Endothelial cell of umbilical vein (primary cell): ENCODE data around the gene INHA. TPM values are rescaled to one million over a fixed set of nuclear protein-coding genes. Genes with fewer than 3 reads are reported as not detected.

Source experiments
- BruUV-seq: library from RNA; stranded (reverse); fragments of 400-500 nt; replicated peaks from 2 replicates; lab custom pipeline; 2021; lab: Mats Ljungman, UMichigan
- CTCF ChIA-PET: fragments of 300-600, 350-600 bp; sonication (Branson Sonifier 250); formaldehyde crosslinking; loops from one replicate; lab custom pipeline; 2021; ENCODE audit warnings: antibody characterized with exemption, inconsistent platforms; lab: Charles Lee
- POLR2A ChIA-PET: fragments of 300-600, 350-600 bp; sonication (Branson Sonifier 250); formaldehyde crosslinking; loops from one replicate; lab custom pipeline; 2021; ENCODE audit warnings: antibody characterized with exemption, inconsistent platforms; lab: Charles Lee
- DNase-seq: peaks from one replicate; pipeline ENCODE4 v3.0.0-alpha.2; 2011; ENCODE audit warnings: low read depth, low spot score
- FAIRE-seq: peaks from 2 replicates; lab custom pipeline; 2011; peaks lifted over from hg19 to GRCh38; lab: Jason Lieb, UNC
- H2AFZ ChIP-seq: 2 replicates; pipeline ENCODE4 v1.6.0; 2012; ENCODE audit warnings: low read depth, low read length, control low read depth, inconsistent platforms
- H3K27ac ChIP-seq: 2 replicates; pipeline ENCODE4 v1.5.1; 2011; ENCODE audit warnings: low read depth, mild to moderate bottlenecking, control low read depth, low read length, moderate library complexity; ENCODE audit not compliant: insufficient read depth
- H3K27me3 ChIP-seq, 2 experiments: 2 replicates each; pipeline versions ENCODE4 v1.6.0 to v1.6.1; 2011; ENCODE audit warnings: low read length in 2 of 2, mixed read lengths in 1 of 2; ENCODE audit not compliant: control insufficient read depth in 2 of 2, insufficient read depth in 2 of 2
- H3K36me3 ChIP-seq, 2 experiments: 2 replicates in 1 of 2; 3 replicates in 1 of 2; pipeline ENCODE4 v1.5.1; 2011; ENCODE audit warnings: low read length in 2 of 2, mild to moderate bottlenecking in 1 of 2, moderate library complexity in 1 of 2; ENCODE audit not compliant: control insufficient read depth in 2 of 2, insufficient read depth in 2 of 2; ENCODE audit errors: extremely low read depth in 1 of 2
- H3K4me1 ChIP-seq: 3 replicates; pipeline ENCODE4 v1.5.1; 2011; ENCODE audit warnings: mild to moderate bottlenecking, low read length; ENCODE audit not compliant: control insufficient read depth, insufficient read depth; ENCODE audit errors: extremely low read depth
- H3K4me2 ChIP-seq: 2 replicates; pipeline ENCODE4 v1.6.1; 2011; ENCODE audit warnings: low read length, control low read depth, mixed read lengths; ENCODE audit not compliant: insufficient read depth
- H3K4me3 ChIP-seq, 3 experiments: fragments of 200-600 bp in 1 of 3; sonication (generic), shearing (Covaris generic) in 1 of 3; replicated peaks in 1 of 3; 2 replicates each; pipeline ENCODE4 v1.5.1; 2011 to 2016; ENCODE audit warnings: control low read depth in 3 of 3, low read length in 3 of 3, mild to moderate bottlenecking in 2 of 3, inconsistent platforms in 1 of 3, low read depth in 1 of 3, moderate library complexity in 1 of 3; ENCODE audit not compliant: insufficient read depth in 1 of 3
- H3K79me2 ChIP-seq: 2 replicates; pipeline ENCODE4 v1.6.0; 2012; ENCODE audit warnings: low read length, inconsistent platforms; ENCODE audit not compliant: control insufficient read depth, insufficient read depth
- H3K9ac ChIP-seq: replicated peaks from 2 replicates; pipeline ENCODE3; 2011; ENCODE audit warnings: low read length, control low read depth; ENCODE audit not compliant: insufficient read depth; ENCODE audit errors: extremely low read depth
- H3K9me1 ChIP-seq: replicated peaks from 3 replicates; pipeline ENCODE4 v1.6.0; 2011; ENCODE audit warnings: mild to moderate bottlenecking, low read length; ENCODE audit not compliant: control insufficient read depth, insufficient read depth; ENCODE audit errors: extremely low read depth
- H3K9me3 ChIP-seq: replicated peaks from 2 replicates; pipeline ENCODE4 v1.5.1; 2012; ENCODE audit warnings: low read length, inconsistent platforms; ENCODE audit not compliant: control insufficient read depth, insufficient read depth
- H4K20me1 ChIP-seq: replicated peaks from 2 replicates; pipeline ENCODE3; 2011; ENCODE audit warnings: mild to moderate bottlenecking, low read length; ENCODE audit not compliant: control insufficient read depth, insufficient read depth; ENCODE audit errors: extremely low read depth
- FOS ChIP-seq: IDR thresholded peaks from 2 replicates; pipeline ENCODE4 v1.6.1; 2011; ENCODE audit warnings: mild to moderate bottlenecking, low read length, moderate library complexity, borderline replicate concordance; ENCODE audit not compliant: insufficient read depth
- GATA2 ChIP-seq: IDR thresholded peaks from 2 replicates; pipeline ENCODE4 v1.7.0; 2011; ENCODE audit warnings: low read depth, mild to moderate bottlenecking, moderate library complexity, mixed read lengths, low read length; ENCODE audit not compliant: insufficient read length, insufficient read depth
- JUN ChIP-seq: IDR thresholded peaks from 2 replicates; pipeline ENCODE4 v1.6.1; 2011; ENCODE audit warnings: borderline replicate concordance, low read depth; ENCODE audit not compliant: insufficient read length, insufficient read depth
- MYC ChIP-seq: IDR thresholded peaks from one replicate; pipeline ENCODE4 v1.6.1; 2011; ENCODE audit warnings: mild to moderate bottlenecking, low read depth, low read length
- POLR2A ChIP-seq: IDR thresholded peaks from 2 replicates; pipeline ENCODE4 v1.6.1; 2012; ENCODE audit warnings: low read depth, mild to moderate bottlenecking, control low read depth, low read length
- dilution Hi-C: fragments of 300-500 bp; cut with MboI; formaldehyde crosslinking; loops from one replicate; pipeline ENCODE4 v1.15.0; 2019; ENCODE audit warnings: low sequenced_read_pairs; ENCODE audit not compliant: extremely low pct_ligation_motif_present
- intact Hi-C: fragments of 100-400 bp; cut with micrococcal nuclease; formaldehyde crosslinking; loops from one replicate; pipeline ENCODE4 v1.10.0; 2022
- polyA plus RNA-seq, 4 experiments: library from polyadenylated mRNA; depleted of rRNA in 3 of 4; stranded (reverse) in 3 of 4; unstranded in 1 of 4; fragments of >200 nt; gene quantifications; 2 replicates each; pipeline versions ENCODE4 v1.2.1 to v1.2.3, GENCODE V29; 2011 to 2012; ENCODE audit warnings: missing spikeins in 1 of 4
- total RNA-seq: library from RNA; stranded (reverse); gene quantifications from 2 replicates; pipeline ENCODE4 v1.2.3, GENCODE V29; 2021
- TF ChIP-seq, protein P1 (sequence below): IDR thresholded peaks from 2 replicates; pipeline ENCODE4 v1.6.1; 2011; ENCODE audit not compliant: insufficient read depth, insufficient read length
- TF ChIP-seq, protein P2 (sequence below), 2 donors: IDR thresholded peaks; 1 replicate in 1 of 2; 2 replicates in 1 of 2; pipeline ENCODE4 v1.5.1; 2011; ENCODE audit warnings: low read length in 2 of 2, mild to moderate bottlenecking in 2 of 2, moderate library complexity in 2 of 2, control low read depth in 1 of 2, inconsistent platforms in 1 of 2, low read depth in 1 of 2; ENCODE audit not compliant: insufficient read depth in 1 of 2; ENCODE audit errors: extremely low read depth in 1 of 2

The INHA gene
- total and polyA plus RNA-seq, 2 donors (not counting 3 experiments of a cell fraction or from before 2014, with no cell fraction given): 0.06 TPM; not detected in 1

DNA sequence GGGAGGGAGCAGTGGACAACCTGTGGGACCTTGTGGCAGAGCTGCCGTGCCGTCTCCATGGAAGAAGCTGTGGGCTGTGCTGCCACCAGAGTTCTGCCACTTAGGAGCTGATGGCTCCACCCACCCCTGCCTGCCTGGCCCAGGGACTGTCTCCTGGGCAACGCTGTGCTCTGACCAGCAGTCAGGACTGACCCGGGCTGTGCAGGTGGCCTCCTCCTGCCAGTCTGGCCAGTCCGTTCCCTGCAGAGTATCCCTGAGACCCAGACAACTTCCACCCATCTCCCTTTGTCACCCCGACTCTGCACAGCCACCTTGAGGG, 45.1 kb upstream of the INHA start:
- H3K4me2 ChIP-seq: no peak overlapping the region
- no peak for FAIRE-seq
- H3K4me1 ChIP-seq: no peaks in the 10 kb centered on the region
- H3K79me2 ChIP-seq: no peaks in the 10 kb centered on the region
- H3K4me3 ChIP-seq: no peak overlapping the region
- no peak overlapping the region for H3K27ac ChIP-seq
- H4K20me1 ChIP-seq: no peaks in the 10 kb centered on the region
- intact Hi-C loops: no loop called here
- H3K36me3 ChIP-seq: no peaks in the 10 kb centered on the region
- H3K9me3 ChIP-seq: no peaks in the 10 kb centered on the region
- H3K27me3 ChIP-seq: peaks cover 61 to 63% of the 10 kb centered on the region in 2 experiments
- DNase-seq: no peak
- H3K9ac ChIP-seq: no peak overlapping the region
- TF ChIP-seq, protein P1, sequence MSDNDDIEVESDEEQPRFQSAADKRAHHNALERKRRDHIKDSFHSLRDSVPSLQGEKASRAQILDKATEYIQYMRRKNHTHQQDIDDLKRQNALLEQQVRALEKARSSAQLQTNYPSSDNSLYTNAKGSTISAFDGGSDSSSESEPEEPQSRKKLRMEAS: no peak
- TF ChIP-seq FOS: no peak
- no peak for TF ChIP-seq MYC
- no peak for TF ChIP-seq JUN
- no peak for TF ChIP-seq POLR2A
- TF ChIP-seq GATA2: no peak
- TF ChIP-seq, protein P2, sequence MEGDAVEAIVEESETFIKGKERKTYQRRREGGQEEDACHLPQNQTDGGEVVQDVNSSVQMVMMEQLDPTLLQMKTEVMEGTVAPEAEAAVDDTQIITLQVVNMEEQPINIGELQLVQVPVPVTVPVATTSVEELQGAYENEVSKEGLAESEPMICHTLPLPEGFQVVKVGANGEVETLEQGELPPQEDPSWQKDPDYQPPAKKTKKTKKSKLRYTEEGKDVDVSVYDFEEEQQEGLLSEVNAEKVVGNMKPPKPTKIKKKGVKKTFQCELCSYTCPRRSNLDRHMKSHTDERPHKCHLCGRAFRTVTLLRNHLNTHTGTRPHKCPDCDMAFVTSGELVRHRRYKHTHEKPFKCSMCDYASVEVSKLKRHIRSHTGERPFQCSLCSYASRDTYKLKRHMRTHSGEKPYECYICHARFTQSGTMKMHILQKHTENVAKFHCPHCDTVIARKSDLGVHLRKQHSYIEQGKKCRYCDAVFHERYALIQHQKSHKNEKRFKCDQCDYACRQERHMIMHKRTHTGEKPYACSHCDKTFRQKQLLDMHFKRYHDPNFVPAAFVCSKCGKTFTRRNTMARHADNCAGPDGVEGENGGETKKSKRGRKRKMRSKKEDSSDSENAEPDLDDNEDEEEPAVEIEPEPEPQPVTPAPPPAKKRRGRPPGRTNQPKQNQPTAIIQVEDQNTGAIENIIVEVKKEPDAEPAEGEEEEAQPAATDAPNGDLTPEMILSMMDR (IDR thresholded peaks at IDR 0.05; ENCODE audit: extremely low read depth in 1 of 2, insufficient read depth in 1 of 2, low read depth in 1 of 2, low read length in 2 of 2): no peak
- ChIA-PET CTCF (interaction anchor here (1.3 to 12.6 kb wide), 9 partner anchors 9 to 497 kb away, joined by 3 to 731 read pairs (median 52); partner anchors contain the start of gene GMPPA), POLR2A (no interaction called here)
- H3K9me1 ChIP-seq: no peaks in the 10 kb centered on the region
- dilution Hi-C loops: no loop called here
- H2AFZ ChIP-seq: no peak overlapping the region
- BruUV-seq: no TSS peak
